BLaER1 (cell line): ENCODE results near the gene APOBEC3A.

ENCODE experiments used
- H3K27ac ChIP-seq: shearing (Covaris generic); formaldehyde crosslinking; 2 replicates; pipeline ENCODE4 v1.8.1; 2022
- H3K27me3 ChIP-seq: shearing (Covaris generic); formaldehyde crosslinking; 2 replicates; pipeline ENCODE4 v1.8.1; 2022
- H3K36me3 ChIP-seq: shearing (Covaris generic); formaldehyde crosslinking; 2 replicates; pipeline ENCODE4 v1.8.1; 2022
- H3K4me1 ChIP-seq: shearing (Covaris generic); formaldehyde crosslinking; 2 replicates; pipeline ENCODE4 v1.8.1; 2022
- H3K4me2 ChIP-seq: shearing (Covaris generic); formaldehyde crosslinking; 2 replicates; pipeline ENCODE4 v1.8.1; 2022
- H3K4me3 ChIP-seq: shearing (Covaris generic); formaldehyde crosslinking; 2 replicates; pipeline ENCODE4 v1.8.1; 2022
- H3K9ac ChIP-seq: shearing (Covaris generic); formaldehyde crosslinking; 2 replicates; pipeline ENCODE4 v1.8.1; 2022
- H3K9me3 ChIP-seq: shearing (Covaris generic); formaldehyde crosslinking; 2 replicates; pipeline ENCODE4 v1.8.1; 2022
- H4K20me1 ChIP-seq: shearing (Covaris generic); formaldehyde crosslinking; 2 replicates; pipeline ENCODE4 v1.8.1; 2022
- Cebpa-rat ChIP-seq: shearing (Covaris generic); IDR thresholded peaks from 2 replicates; pipeline ENCODE4 v1.8.1; 2022

APOBEC3A gene

DNA sequence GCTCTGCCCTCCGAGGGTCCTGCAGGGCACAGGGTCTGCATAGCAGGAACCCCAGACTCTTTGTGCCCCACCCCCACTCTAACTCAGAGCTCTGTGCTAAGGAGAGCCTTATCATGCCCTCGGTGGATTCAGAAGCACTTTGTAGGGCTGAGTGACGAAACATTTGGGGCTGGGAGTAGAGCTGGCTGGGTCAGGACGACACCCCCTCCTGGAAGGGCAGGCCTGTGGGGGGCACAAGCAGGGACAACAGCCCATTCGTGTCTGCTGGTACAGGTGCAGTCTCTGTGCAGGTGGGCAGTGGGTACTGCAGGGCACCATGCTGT is 8.9 kb downstream of the APOBEC3A start:
- no peaks in the 10 kb centered on the region for H3K27me3 ChIP-seq
- TF ChIP-seq Cebpa-rat, result no peak
- H3K27ac ChIP-seq, result no peak overlapping the region; the same call in 1 of the 2 replicates
- no peak overlapping the region for H3K9ac ChIP-seq
- peak overlapping the region; percentile 70 for H3K4me2 ChIP-seq
- no peaks in the 10 kb centered on the region for H3K36me3 ChIP-seq
- H4K20me1 ChIP-seq, result no peaks in the 10 kb centered on the region
- no peak overlapping the region for H3K4me3 ChIP-seq
- H3K9me3 ChIP-seq, result no peaks in the 10 kb centered on the region
- peaks cover 57% of the 10 kb centered on the region for H3K4me1 ChIP-seq

GRCh38 chr22:38966942-38967341 is 9.5 kb downstream of the APOBEC3A start:
- Histone ChIP-seq H3K27me3 (no peaks in the 10 kb centered on the region), H3K9ac (no peak overlapping the region), H3K36me3 (no peaks in the 10 kb centered on the region), H3K27ac (0 out of 2 replicates have a peak overlapping the region, but pooled peaks have one; percentile 26), H3K4me1 (peaks cover 57% of the 10 kb centered on the region), H3K9me3 (no peaks in the 10 kb centered on the region), H4K20me1 (no peaks in the 10 kb centered on the region), H3K4me2 (peak overlapping the region; percentile 70), H3K4me3 (no peak overlapping the region)
- no peak for TF ChIP-seq Cebpa-rat

DNA sequence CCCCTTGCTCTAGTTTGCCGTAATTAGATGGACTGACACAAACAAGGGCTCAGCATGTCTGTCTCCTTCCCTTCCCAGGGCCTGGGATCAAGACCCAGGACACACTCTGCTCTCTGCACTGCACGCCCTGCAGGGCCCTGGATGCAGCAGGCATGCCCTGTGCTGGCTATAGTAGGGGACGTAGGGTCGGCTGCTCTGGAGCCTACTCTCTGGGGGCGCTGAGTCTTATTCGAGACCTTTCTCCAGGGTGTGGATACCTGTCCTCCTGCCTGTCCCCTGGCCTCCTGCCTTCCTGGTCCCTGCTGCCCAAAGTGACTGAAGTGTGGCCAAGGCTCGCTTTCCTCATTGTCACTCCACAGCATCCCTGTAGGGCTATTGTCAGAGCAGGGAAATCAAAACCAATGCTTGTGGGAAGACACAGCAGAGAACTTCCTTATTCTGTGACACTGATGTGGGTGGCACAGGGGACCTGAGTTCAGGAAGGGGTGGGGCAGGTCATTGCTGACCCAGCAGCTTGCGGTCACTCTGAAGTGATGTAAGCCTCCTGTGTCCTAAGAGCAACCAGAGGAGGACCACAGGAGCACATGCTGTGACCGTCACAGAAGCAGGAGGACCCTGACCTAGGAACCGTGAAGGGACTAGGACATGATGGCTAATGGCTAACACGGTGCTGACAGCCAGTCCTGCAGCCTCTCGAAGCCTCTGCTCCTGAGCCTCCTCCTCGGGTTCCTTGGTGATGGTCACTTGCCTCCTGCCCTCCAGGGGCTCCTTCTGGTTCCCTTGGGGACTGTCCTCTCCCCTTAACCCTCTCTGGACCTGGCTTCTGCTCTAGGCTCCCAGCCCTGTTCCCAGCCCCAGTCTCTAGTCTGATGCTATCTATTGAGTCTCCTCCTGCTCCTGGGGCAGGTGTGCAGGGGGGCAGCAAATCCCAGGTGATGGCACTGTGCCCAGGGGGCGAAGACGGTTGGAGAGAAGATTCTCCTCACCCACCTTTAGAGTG is 10.3 kb downstream of the APOBEC3A start:
- Histone ChIP-seq H3K9me3 (no peaks in the 10 kb centered on the region), H4K20me1 (no peaks in the 10 kb centered on the region), H3K4me2 (peak overlapping the region; percentile 70), H3K4me1 (peaks cover 57% of the 10 kb centered on the region), H3K4me3 (no peak overlapping the region), H3K27me3 (no peaks in the 10 kb centered on the region), H3K27ac (0 out of 2 replicates have a peak overlapping the region, but pooled peaks have one; percentile 26), H3K36me3 (no peaks in the 10 kb centered on the region), H3K9ac (no peak overlapping the region)
- TF ChIP-seq Cebpa-rat, result no peak

GRCh38 chr22:38968801-38969200 is 11.4 kb downstream of the APOBEC3A start:
- Histone ChIP-seq H3K4me2 (peak overlapping the region; percentile 22), H3K27me3 (no peaks in the 10 kb centered on the region), H3K27ac (no peak overlapping the region), H3K36me3 (no peaks in the 10 kb centered on the region), H3K4me3 (no peak overlapping the region), H3K9me3 (no peaks in the 10 kb centered on the region), H4K20me1 (no peaks in the 10 kb centered on the region), H3K4me1 (peaks cover 51% of the 10 kb centered on the region), H3K9ac (no peak overlapping the region)
- TF ChIP-seq Cebpa-rat, result no peak

GRCh38 chr22:38970551-38970950 is 13.1 kb downstream of the APOBEC3A start:
- Histone ChIP-seq H4K20me1 (no peaks in the 10 kb centered on the region), H3K27me3 (no peaks in the 10 kb centered on the region), H3K36me3 (no peaks in the 10 kb centered on the region), H3K4me2 (no peak overlapping the region), H3K4me1 (peaks cover 36% of the 10 kb centered on the region), H3K9me3 (no peaks in the 10 kb centered on the region; the same call in 1 of the 2 replicates), H3K4me3 (no peak overlapping the region), H3K9ac (no peak overlapping the region), H3K27ac (no peak overlapping the region)
- no peak for TF ChIP-seq Cebpa-rat

- no peaks in the 10 kb centered on the region for H3K27me3 ChIP-seq
- H3K9ac ChIP-seq, result no peak overlapping the region
- H4K20me1 ChIP-seq, result no peaks in the 10 kb centered on the region
- H3K9me3 ChIP-seq, result peaks cover 6% of the 10 kb centered on the region
- H3K36me3 ChIP-seq, result no peaks in the 10 kb centered on the region
- no peak overlapping the region for H3K4me2 ChIP-seq
- H3K4me1 ChIP-seq, result peaks cover 30% of the 10 kb centered on the region
- no peak for TF ChIP-seq Cebpa-rat
- H3K27ac ChIP-seq, result no peak overlapping the region
- no peak overlapping the region for H3K4me3 ChIP-seq
Measured at GRCh38 chr22:38971202-38971601, 13.8 kb downstream of the APOBEC3A start.

- TF ChIP-seq Cebpa-rat, result no peak
- no peaks in the 10 kb centered on the region for H3K27me3 ChIP-seq
- no peak overlapping the region for H3K27ac ChIP-seq
- no peaks in the 10 kb centered on the region for H3K36me3 ChIP-seq
- no peak overlapping the region for H3K4me3 ChIP-seq
- peaks cover 24% of the 10 kb centered on the region for H3K4me1 ChIP-seq
- peaks cover 12% of the 10 kb centered on the region for H3K9me3 ChIP-seq
- H4K20me1 ChIP-seq, result no peaks in the 10 kb centered on the region
- no peak overlapping the region for H3K4me2 ChIP-seq
- no peak overlapping the region for H3K9ac ChIP-seq
Measured at GRCh38 chr22:38971791-38972190, 14.4 kb downstream of the APOBEC3A start.

DNA sequence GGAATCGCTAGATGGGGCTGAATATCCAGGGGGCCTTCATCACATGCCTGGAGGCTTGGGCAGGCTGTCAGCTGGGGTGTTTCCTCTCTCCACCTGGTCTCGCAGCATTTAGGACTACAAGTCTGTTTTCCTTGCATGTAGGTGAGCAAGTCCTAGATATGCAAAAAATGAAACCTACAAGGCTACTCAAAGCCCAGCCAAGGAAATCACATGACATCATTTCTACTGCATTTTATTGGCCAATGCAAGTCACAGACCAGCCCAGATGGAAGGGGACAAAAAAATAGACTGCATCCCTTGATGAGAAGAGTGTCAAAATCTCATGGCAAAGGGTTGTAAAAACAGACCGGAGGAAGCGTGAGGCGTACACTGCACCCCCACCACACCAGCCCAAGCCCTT is 15.1 kb downstream of the APOBEC3A start:
- Histone ChIP-seq H3K9me3 (peaks cover 12% of the 10 kb centered on the region), H3K4me1 (peaks cover 16% of the 10 kb centered on the region), H3K27ac (no peak overlapping the region), H3K4me2 (no peak overlapping the region), H3K4me3 (no peak overlapping the region), H3K36me3 (no peaks in the 10 kb centered on the region), H3K9ac (no peak overlapping the region), H4K20me1 (no peaks in the 10 kb centered on the region), H3K27me3 (no peaks in the 10 kb centered on the region)
- no peak for TF ChIP-seq Cebpa-rat

- Histone ChIP-seq H3K9ac (no peak overlapping the region), H4K20me1 (no peaks in the 10 kb centered on the region), H3K4me3 (no peak overlapping the region), H3K9me3 (peaks cover 12% of the 10 kb centered on the region), H3K4me1 (peaks cover 7% of the 10 kb centered on the region), H3K36me3 (no peaks in the 10 kb centered on the region), H3K4me2 (no peak overlapping the region), H3K27ac (no peak overlapping the region), H3K27me3 (no peaks in the 10 kb centered on the region)
- no peak for TF ChIP-seq Cebpa-rat
Measured at GRCh38 chr22:38973289-38974169, 16.1 kb downstream of the APOBEC3A start.
